DOHH2 (cell line): Measurements from ENCODE around the gene ANXA6.

Source experiments
- H3F3A ChIP-seq: fragments of 200-600 bp; sonication (generic), shearing (Covaris generic); 2 replicates; pipeline ENCODE4 v1.6.0; 2016; ENCODE audit warnings: antibody characterized with exemption, mild to moderate bottlenecking; ENCODE audit not compliant: control insufficient read depth, insufficient read depth
- H3K27ac ChIP-seq: fragments of 200-600 bp; sonication (generic); 2 replicates; pipeline ENCODE4 v1.5.1; 2014; ENCODE audit warnings: low read depth, mild to moderate bottlenecking, low read length, moderate library complexity
- H3K27me3 ChIP-seq: fragments of 200-600 bp; sonication (generic); 2 replicates; pipeline ENCODE4 v1.6.1; 2014; ENCODE audit warnings: mild to moderate bottlenecking, low read length, mixed read lengths; ENCODE audit not compliant: control insufficient read depth
- H3K36me3 ChIP-seq: fragments of 200-600 bp; sonication (generic); 2 replicates; pipeline ENCODE4 v1.6.1; 2014; ENCODE audit warnings: mild to moderate bottlenecking, low read length, moderate library complexity, mixed read lengths; ENCODE audit not compliant: control insufficient read depth
- H3K4me1 ChIP-seq: fragments of 200-600 bp; sonication (generic); 2 replicates; pipeline ENCODE4 v1.6.1; 2014; ENCODE audit warnings: mild to moderate bottlenecking, low read length, mixed read lengths; ENCODE audit not compliant: control insufficient read depth
- H3K4me2 ChIP-seq: fragments of 200-600 bp; sonication (generic); 2 replicates; pipeline ENCODE4 v1.6.0; 2014; ENCODE audit warnings: mild to moderate bottlenecking, low read length, moderate library complexity
- H3K4me3 ChIP-seq: fragments of 200-600 bp; sonication (generic); 2 replicates; pipeline ENCODE4 v1.5.1; 2014; ENCODE audit warnings: mild to moderate bottlenecking, low read length, mixed read lengths
- H3K79me2 ChIP-seq: fragments of 200-600 bp; sonication (generic); 2 replicates; pipeline ENCODE4 v1.6.1; 2014; ENCODE audit warnings: mild to moderate bottlenecking, low read length, mixed read lengths; ENCODE audit not compliant: control insufficient read depth
- H3K9me2 ChIP-seq: fragments of 200-600 bp; sonication (generic); replicated peaks from 2 replicates; pipeline ENCODE4 v1.6.1; 2014; ENCODE audit warnings: mild to moderate bottlenecking, low read length, mixed read lengths; ENCODE audit not compliant: control insufficient read depth
- H3K9me3 ChIP-seq: fragments of 200-600 bp; sonication (generic); 2 replicates; pipeline ENCODE4 v1.6.1; 2014; ENCODE audit warnings: antibody characterized with exemption, low read length, mixed read lengths; ENCODE audit not compliant: control insufficient read depth, insufficient read depth
- H4K20me1 ChIP-seq: fragments of 200-600 bp; sonication (generic); 2 replicates; pipeline ENCODE4 v1.6.0; 2014; ENCODE audit warnings: low read depth, mild to moderate bottlenecking, antibody characterized with exemption, low read length, moderate library complexity; ENCODE audit not compliant: control insufficient read depth, insufficient read depth
- EZH2phosphoT487 ChIP-seq: fragments of 200-600 bp; sonication (generic); IDR thresholded peaks from 2 replicates; pipeline ENCODE4 v1.6.1; 2017; ENCODE audit warnings: borderline replicate concordance, mild to moderate bottlenecking, antibody characterized with exemption, low read length, moderate library complexity, mixed read lengths
- TF ChIP-seq, protein P1 (sequence below): fragments of 200-600 bp; sonication (generic); IDR thresholded peaks from one replicate; pipeline ENCODE4 v1.5.1; 2014; ENCODE audit warnings: antibody characterized with exemption, mild to moderate bottlenecking, low read depth, low read length; ENCODE audit not compliant: poor library complexity, severe bottlenecking

The ANXA6 gene

DNA sequence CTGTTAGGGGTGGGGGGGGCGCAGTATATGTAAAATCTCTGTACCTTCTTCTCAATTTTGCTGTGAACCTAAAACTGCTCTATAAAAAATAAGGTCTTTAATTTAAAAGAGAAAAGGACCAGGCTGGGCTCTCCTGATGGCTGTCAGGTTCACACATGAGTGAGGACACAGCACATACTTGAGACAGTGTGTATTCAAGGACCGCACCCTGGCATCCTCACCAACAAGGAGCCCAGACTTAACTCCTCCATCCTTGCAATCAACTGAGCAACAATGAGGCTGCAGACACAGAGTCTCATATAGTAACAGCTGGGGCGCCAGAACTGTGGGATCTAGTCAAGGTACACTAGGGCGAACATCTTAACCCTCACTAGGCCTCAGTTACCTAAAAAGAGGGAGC, 86.6 kb downstream of the ANXA6 start:
- H3K9me3 ChIP-seq, result no peaks in the 10 kb centered on the region
- H3K27me3 ChIP-seq, result no peaks in the 10 kb centered on the region
- H3K9me2 ChIP-seq, result no peaks in the 10 kb centered on the region
- no peak overlapping the region for H3K4me2 ChIP-seq
- TF ChIP-seq EZH2phosphoT487, result no peak
- TF ChIP-seq, protein P1, sequence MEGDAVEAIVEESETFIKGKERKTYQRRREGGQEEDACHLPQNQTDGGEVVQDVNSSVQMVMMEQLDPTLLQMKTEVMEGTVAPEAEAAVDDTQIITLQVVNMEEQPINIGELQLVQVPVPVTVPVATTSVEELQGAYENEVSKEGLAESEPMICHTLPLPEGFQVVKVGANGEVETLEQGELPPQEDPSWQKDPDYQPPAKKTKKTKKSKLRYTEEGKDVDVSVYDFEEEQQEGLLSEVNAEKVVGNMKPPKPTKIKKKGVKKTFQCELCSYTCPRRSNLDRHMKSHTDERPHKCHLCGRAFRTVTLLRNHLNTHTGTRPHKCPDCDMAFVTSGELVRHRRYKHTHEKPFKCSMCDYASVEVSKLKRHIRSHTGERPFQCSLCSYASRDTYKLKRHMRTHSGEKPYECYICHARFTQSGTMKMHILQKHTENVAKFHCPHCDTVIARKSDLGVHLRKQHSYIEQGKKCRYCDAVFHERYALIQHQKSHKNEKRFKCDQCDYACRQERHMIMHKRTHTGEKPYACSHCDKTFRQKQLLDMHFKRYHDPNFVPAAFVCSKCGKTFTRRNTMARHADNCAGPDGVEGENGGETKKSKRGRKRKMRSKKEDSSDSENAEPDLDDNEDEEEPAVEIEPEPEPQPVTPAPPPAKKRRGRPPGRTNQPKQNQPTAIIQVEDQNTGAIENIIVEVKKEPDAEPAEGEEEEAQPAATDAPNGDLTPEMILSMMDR, result no peak
- H3K4me1 ChIP-seq, result peaks cover 31% of the 10 kb centered on the region
- H3K4me3 ChIP-seq, result no peak overlapping the region
- peaks cover 55% of the 10 kb centered on the region for H3K36me3 ChIP-seq
- H3K79me2 ChIP-seq, result peaks cover 100% of the 10 kb centered on the region
- no peak overlapping the region for H3K27ac ChIP-seq
- H3F3A ChIP-seq, result no peaks in the 10 kb centered on the region
- peaks cover 28% of the 10 kb centered on the region for H4K20me1 ChIP-seq

DNA sequence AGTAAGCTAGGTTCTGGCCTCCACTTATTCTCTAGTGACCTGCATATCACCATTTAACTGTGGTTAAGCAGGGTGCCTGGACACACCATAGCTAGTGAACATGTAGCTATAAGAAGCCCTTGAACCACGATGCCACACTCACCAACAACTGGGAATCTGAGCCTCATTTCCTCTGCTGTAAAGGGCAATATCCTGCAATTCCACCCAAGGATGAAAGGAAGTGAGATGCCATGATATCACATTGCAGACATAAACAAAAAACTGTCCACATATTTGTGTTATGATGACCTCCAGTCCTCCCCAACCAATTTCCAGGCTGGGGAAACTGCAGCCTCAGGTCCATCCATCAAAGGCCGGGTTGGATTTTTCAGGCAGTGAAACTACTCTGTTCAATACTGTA, 87.1 kb downstream of the ANXA6 start:
- Histone ChIP-seq H4K20me1 (peaks cover 28% of the 10 kb centered on the region), H3K9me3 (no peaks in the 10 kb centered on the region), H3K36me3 (peaks cover 51% of the 10 kb centered on the region), H3K4me3 (no peak overlapping the region), H3K27ac (no peak overlapping the region), H3K9me2 (no peaks in the 10 kb centered on the region), H3K4me1 (peaks cover 35% of the 10 kb centered on the region), H3K27me3 (no peaks in the 10 kb centered on the region), H3K4me2 (no peak overlapping the region), H3F3A (no peaks in the 10 kb centered on the region), H3K79me2 (peaks cover 100% of the 10 kb centered on the region)
- TF ChIP-seq EZH2phosphoT487, result no peak
- TF ChIP-seq, protein P1, result no peak

DNA sequence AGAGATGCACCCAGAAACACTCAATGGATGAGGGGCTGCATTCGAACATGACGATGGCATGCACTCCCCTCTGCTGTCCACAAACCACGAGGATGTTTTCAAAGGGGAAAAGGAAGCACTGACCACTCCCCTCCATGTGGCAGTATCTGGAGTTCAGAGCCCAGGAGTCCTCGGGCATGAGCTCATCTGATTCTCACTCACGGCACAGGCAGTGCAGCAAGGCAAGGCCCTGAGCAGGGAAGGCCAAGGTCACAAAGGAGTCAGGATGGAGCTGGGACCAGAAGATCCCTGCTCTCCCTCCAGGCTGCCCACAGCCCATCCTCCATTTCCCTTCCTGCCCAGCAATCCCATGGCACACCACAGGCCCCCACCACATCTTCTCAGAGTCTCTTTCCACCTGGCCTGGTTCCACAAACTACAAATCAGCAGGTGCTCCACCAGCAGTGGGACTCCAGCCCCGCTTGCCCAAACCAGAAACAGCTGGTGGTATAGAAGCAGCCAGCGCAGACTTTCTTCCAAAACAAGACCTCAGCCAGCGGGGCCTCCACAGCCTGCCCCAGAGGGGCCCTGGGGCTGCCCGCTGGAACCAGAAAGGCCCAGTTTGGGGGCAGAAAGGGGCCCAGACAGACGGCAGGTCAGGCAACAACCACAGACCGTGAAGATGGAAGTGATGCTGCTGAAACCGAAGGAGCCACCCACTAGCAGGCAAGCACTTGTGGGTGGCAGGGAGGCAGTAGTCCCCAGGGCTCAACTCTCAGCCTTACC, 89.0 kb downstream of the ANXA6 start:
- Histone ChIP-seq H3K27ac (no peak overlapping the region), H3K79me2 (peaks cover 100% of the 10 kb centered on the region), H3K4me2 (0 out of 2 replicates have a peak overlapping the region, but pooled peaks have one; percentile 7), H3K36me3 (peaks cover 52% of the 10 kb centered on the region), H3K4me1 (peaks cover 41% of the 10 kb centered on the region), H3K9me3 (no peaks in the 10 kb centered on the region), H3F3A (no peaks in the 10 kb centered on the region), H3K27me3 (no peaks in the 10 kb centered on the region), H3K4me3 (no peak overlapping the region), H4K20me1 (peaks cover 28% of the 10 kb centered on the region), H3K9me2 (no peaks in the 10 kb centered on the region)
- TF ChIP-seq EZH2phosphoT487, result no peak
- TF ChIP-seq, protein P1, result no peak
